NCI-H1417 (cell line): Measurements from ENCODE around the gene PTPN7.
A peak's percentile ranks its signal among the peaks of the same experiment; 100 is the strongest.
"Not testable (repeated sequence)": the region's sequence is repeated elsewhere in the genome, so short reads cannot be mapped to it uniquely, and the experiment has no call there.

Experiments
- DNase-seq, 3 experiments: peaks; one replicate each; lab custom pipeline; 2025; lab: John Stamatoyannopoulos, UW

The PTPN7 gene

DNA sequence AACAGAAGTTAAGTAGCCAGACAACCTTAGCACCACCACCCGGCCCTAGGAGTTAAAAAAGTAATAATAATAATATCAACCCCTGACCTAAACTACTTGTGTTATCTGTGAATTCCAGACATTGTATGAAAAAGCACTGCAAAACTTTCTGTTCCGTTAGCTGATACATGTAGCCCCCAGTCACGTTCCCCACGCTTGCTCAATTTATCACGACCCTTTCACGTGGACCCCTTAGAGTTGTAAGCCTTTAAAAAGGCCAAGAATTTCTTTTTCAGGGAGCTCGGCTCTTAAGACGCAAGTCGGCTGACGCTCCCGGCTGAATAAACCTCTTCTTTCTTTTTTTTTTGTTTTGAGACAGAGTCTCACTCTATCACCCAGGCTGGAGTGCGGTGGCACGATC lies 6.7 kb upstream of the PTPN7 start:
- DNase-seq: not testable (repeated sequence)

DNA sequence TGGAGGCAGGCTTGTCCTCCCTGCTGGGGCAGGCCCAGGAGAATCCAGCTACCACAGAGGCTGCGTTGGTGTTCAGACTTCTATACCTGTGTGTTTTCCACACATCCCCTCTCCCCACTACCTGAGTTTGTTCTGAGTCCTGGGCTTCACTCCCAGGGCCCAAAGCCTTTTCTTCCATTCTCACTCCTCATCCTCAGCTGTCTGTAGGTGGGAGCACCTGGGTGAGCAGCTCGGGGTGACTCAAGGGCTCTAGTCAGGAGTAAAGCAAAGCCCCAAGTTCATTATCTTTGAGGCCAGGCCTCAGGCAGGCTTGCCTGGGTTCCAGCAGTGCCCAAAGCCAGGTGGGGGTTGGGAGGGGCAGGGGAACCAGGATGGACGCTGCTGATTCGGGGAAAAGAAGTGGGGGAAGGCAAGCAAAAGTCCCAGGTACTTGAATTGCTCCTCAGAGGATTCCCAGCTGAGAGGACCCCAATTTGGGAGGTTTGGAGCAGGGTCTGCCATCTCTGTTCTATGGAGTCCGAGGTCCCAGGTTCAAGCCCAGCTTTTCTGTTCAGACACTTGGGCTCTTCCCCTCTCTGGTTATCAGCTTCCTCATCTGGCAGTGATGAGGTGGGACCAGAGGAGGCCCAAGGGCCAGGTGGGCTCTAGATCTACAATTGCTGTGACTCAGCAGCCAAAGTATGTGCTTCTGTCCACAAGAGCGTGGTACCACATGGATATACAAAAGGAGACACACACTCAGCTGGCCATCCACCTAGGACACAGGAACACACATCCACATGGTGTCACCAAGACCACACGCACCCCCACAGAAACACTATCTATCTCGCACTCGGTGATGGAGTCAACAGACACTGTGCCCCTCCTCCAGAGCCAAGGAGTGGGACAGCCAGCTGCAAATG lies 5.8 kb upstream of the PTPN7 start:
- no peak for DNase-seq

DNA sequence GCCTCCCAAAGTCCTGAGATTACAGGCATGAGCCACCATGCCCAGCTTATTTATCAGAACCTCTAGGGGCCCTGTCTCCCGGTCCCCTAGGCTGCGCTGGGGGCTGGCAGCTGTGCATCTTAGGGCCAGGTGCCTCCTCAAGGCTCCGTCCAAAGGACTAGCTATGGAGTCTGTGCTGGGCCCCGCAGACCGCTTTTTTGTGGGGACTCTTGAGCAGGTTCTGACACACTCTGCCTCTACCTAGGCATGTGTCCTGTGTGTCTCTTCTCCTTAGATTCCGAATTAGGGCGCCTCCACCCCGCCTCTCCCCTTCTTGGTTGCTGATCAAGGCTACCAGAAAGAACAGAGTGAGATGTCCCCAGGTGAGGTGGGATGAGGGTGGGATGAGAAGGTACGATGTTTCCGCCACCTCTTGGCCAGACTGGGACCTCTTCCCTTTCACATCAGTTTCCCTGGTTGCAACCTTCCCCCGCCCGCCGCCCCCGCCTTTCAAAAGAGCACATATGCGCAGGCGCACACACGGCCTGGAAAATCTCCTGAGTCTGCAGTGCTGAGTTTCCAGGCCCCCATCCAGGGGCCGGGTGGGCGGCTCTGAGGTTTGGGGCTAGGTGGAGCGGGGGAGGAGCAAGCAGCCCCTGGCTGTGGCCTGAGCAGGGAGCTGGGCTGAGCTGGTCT lies 5.0 kb upstream of the PTPN7 start:
- no peak for DNase-seq

DNA sequence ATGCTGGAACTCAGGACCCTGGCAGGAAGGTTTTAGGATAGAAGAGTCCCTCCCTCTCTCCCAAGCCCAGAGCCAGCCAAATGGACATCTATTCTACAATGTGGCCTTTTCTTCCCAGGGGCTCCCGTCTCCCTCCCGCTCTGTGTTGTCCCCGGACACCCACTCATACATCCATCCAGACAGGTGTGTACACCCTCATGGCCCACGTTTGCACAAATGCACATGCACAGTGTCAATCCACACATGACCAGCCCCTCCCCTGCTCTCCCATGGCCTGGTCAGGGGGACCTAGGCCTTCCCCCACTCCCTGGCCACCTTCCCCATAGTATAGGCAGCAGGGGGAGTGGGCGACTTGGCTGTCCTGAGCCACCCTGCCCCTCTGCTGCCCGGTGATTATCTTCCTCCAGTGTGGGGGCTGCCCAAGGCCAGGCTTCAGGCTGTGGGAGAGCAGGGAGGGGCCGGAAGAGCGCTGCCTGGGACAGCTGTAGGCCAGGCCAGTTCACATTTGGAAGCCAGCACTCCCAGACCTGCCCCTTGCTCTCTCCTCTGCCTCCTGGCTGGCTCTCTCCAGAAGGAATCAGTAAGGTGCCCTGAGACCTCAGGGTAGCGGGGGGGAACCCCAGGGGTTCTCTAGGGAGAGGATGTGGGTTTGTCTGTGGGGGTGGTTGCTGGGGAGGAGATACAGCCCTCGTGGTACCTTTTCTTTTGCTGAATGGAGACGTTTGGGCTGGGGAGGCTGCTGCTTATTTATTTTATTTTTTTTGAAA lies 4.1 kb upstream of the PTPN7 start:
- DNase-seq: no peak

DNA sequence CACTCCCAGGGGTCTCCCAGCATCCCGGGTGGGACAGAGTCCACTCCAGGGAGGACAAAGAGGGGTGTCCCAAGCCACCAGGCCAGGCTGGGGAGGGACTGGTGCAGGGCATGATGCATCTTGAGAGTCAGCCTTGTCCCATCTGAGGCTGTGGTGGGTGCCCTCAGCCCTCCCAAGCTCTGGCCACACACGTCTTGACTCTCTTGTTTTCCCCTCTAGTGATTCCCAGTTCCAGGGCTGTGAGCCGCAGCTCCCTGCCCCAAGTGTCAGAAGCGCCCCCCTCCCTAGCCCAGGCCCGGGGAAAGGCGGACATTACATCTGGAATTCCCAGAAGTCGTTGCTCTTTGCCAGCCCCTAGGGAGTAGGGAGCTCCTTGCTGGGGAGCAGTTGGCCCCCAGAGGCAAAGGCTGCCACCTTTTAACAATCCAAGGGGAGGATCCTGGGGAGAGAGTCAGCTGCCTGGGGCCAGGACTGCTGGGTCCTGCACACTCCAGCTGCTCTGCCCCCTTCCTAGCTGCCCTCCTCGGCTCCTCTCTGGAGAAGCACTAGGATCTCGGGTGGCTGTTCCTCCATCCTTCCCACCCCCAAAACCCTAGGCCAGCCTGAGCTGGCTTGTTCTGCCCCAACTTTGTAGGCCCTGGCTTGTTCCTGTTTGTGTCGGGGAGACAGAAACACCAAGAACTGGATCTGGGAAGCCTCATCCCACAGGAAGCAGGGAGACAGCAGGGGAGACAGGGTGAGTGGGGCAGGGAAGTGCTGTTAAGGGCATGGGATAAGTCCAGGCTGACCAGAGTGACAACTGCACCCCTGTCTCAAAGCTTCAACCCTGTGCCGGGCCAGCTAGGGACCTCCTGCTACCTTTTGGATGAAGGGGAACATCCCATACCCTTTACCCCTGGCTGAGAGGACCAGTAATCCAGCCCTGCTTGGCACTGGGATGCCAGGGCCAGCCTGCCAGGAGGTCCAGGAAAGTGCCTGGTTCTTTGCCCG lies 3.2 kb upstream of the PTPN7 start:
- no peak for DNase-seq

DNA sequence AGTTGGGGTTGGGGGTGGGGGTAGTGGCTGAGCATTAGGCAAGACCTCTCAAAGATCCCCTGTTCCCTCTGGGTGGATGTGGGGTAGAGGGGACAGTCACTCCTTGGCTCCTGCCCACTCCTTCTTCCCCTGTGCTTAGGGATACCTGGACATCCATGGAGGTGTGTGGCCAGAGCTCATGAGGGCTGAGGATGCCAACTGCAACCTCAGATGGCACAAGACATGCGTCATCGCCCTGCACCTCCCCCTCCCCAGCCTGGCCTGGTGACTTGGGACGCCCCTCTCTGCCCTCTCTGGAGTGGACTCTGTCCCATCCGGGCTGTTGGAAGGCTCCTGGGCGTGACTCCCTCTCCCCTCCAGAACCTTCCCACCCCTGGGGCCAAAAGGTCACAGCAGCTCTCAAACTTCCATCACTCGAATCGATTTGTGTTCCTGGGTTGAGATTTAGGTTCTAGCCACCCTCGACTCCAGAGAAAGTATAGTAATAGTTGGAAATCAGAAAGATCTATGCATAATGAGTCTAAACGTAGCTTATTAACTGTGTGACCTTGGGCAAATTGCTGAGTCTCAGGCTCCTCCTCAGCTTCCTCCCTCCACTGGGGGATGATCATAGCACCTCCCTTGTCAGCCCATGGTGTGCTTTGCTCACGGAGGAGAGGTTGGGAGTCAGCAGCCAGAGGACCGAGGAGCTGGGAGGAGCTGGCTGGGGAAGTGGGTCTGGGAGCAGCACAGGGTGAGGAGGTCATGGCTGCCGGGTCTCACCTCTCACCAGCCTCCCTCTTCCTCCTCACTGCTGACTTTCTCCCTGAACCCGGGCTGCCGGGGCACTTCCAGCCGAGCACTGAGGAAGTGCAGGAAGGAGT lies 2.2 kb upstream of the PTPN7 start:
- no peak for DNase-seq

DNA sequence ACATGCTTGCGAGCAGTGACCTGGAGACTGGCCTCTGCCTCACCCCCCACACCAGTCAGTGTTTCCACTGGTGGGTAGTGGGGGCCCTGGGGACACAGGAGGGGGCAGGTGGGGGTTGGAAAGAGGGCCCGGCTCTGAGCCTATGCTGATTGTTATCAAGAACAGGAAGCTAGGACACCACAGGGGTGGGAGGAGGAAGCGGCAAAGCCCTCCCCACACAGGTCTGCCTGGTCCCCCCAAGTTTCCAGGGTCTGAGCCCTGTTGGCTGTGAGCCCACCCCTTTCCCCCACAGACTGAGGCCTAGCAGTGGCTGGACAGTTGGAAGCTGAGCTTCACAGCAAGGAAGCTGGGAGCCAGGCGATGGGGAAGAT lies 1.6 kb upstream of the PTPN7 start:
- DNase-seq: no peak

DNA sequence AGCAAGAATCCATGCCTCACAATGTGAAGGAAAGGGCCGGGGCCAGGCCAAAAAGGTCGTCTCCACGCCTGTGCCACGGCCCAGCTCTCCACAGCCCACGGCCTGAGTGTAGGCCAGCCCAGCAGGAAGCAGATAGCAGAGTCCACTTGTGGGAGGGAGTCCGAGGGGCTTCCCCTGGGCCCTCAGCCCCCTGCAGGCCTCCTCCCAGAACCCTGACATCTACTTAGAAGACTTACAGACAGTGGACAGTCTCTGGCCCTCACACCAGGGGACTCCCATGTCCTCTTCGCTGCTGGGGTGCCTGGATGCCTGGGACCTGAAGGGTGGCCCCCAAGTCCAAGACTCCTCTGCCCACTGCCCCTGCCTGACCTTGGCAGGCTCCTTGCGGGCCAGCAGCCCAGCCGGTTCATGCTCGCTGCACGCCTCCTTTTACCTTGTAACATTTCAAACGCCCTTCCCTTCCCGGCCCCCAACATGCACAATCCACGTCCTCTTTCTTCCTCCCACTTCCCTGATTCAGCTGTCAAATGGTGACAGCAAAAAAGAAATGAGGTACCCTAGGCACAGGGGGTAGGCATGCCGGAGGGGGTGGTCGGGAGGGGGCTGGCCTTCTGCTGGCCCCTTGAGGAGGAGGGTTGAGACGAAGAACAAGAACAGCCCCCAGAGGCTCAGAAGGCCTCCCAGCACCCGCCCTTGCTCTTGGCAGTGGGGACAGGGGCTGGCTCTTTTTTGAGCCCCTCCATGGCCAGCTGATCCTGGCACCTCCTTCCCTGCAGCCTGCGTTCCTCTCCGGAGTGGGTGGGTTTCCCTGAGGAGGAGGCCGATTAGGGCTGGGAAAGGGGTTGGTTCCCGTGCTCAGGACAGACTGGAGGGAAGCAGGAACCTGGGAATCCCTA lies 997 bp upstream of the PTPN7 start:
- DNase-seq: no peak

DNA sequence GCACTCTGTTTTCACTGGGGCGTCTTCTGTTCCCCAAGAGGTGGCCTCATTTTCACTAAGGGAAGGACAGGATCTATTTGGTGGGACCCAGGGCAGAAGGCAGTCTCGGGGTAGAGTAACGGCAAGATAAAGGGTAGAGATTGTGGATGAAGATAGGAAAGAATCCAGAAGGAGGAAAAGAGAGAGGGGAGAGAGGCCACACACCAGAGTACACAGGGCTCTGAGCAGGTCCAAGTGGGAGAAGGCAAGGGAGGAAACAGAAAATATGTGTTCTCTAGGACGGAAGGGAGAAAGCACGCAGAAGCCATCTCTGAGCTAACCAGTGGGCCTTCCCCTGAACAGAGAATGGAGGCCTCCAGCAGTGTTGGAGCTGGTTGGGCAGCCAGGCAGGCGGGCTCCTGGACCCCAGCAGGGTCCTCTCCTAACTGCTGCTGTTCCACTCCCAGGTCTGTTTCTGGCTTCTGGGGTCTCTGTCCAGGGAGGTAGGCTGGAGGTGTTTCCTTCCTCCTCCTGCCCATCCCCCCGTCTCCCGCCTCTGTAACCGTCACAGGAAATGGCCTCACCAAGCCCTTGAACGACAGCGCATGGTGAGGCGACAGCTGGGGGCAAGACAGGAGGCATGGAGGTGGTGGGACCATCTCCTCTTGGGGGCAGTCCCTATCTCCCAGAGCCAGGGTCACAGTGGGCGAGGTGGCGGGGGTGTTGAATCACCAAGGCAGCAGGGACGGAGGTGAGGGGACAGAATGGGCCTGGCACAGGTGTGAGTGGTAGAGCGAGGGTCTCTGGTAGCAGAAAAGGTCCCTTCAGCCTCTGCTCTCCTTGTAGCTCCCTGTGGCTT lies 649 bp downstream of the PTPN7 start:
- DNase-seq: no peak

DNA sequence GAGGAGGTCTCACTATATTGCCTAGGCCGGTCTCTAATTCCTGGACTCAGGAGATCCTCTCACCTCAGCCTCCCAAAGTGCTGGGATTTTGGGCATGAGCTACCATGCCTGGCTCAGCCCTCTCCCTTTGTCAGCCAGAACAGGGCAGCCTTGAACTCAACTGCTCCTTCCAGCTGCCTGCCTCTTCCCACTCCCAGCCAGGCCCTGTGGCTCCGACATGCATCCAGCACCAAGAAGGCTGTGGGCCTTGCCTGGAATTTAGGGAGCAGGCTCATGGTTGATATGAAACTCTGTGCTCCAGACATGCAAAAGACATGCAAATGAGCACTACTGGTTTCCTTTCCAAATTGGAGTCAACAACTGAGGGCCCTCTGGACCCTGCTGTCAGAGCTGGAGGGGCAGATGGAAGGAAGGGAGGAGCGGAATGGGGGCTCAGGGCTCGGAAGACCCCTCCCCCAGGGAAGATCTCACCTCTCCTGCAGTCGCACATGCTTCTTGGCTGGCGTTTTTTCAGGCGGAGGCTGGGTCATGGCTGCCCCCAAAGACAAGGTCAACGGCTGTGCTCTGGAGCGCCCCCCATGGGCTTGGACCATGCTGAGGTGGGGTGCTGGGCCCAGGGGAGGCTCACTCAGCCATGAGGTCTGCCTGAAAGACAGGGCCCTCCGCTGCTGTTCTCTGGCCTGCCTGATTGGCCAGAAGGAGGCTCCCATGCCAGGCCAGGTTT lies 1.4 kb downstream of the PTPN7 start:
- DNase-seq: no peak

DNA sequence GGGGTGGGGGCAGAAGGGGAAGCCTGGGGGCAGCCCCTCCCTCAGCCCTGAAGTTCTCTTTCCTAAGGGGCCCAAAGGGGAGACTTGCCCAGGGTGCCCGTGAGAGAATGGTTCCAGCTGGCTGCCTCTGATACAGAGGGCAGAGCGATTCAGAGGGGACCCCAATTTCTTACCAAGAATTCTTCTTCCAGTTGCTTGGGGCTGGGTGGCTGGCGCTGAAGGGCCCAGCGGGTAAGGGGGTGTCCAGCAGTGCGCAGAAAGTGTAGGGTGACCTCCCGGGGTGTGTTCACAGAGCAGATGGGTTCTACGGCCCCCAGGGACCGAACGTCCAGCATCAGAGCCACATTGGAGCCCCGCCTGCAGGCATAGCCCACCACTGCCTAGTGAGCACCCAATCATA lies 2.5 kb downstream of the PTPN7 start:
- no peak for DNase-seq

DNA sequence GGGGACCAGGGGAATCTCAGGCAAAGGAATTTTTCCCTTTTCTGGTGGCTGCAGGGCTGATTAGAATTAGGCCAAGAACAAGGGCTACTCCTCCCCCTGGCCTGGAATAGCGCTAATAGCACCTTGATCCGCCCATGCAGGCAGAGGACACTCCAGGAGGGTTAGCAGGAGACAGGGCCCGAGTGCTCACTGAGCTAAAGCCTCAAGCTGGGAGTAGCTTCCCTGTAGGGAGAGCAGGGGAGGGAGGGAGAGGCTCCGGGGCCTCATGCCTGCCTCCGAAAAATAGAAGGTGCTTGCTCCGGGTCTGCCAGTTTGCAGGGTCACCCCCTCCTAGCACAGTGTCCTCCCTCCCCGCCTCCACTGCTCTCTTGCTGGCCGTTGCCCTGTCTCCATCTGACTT lies 3.8 kb downstream of the PTPN7 start:
- DNase-seq: no peak

DNA sequence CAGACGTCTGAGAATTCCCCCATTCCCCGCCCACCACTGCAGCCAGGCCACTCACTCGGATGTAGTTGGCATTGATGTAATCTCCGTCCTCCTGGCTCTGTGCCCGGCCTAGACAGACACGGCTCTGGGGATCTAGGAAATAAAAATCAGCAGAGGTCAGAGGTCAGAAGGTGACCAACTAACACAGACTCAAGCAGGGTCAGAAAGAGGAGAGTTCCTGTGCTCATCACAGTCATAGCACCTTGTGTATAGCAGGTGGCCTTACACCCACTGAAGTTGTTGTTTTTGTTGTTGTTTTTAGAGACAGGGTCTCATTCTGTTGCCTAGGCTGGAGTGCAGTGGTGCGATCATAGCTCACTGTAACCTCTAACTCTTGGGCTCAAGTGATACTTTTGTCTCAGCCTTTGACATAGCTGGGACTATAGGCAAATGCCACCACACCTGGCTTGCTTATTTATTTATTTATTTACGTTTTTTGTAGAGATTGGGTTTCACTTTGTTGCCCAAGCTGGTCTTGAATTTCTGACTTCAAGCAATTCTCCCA lies 4.9 kb downstream of the PTPN7 start:
- peak in 1 of 3 experiments; percentile 15 for DNase-seq

DNA sequence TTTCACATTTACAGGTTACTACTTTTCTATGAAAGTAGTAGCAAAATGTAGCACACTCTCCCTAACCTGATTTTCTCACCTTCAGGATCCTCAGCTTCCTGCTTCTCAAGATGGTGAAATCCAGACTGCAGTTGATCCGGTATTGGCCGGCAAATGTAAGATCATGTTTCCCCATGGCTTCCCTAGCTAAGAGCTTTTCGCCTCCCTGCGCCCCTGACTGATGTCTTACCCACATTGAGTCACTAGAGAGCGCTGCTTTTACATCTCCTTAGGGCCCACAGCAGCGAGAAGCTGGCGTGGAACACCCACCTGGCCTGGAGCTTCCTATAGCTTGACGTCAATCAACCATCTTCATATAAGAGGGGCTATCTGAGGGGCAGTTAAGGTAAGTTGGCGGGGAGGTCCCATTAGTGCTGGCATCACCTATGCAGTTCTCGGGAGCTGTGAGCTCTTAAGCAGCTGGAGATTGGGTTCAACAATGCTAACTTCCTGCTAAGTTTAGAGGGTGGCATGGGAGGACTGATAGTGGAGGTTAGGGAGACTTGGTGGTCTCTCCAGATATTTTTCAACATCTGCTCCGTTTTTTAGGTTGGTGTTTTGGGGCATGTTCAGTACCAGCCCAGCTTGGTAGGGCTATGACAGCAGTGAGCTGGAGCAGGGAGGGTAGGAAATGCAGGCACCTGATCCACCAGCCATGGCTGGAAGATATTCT lies 5.5 kb downstream of the PTPN7 start:
- peak in 2 of 3 experiments; percentile 30 to 92 for DNase-seq

DNA sequence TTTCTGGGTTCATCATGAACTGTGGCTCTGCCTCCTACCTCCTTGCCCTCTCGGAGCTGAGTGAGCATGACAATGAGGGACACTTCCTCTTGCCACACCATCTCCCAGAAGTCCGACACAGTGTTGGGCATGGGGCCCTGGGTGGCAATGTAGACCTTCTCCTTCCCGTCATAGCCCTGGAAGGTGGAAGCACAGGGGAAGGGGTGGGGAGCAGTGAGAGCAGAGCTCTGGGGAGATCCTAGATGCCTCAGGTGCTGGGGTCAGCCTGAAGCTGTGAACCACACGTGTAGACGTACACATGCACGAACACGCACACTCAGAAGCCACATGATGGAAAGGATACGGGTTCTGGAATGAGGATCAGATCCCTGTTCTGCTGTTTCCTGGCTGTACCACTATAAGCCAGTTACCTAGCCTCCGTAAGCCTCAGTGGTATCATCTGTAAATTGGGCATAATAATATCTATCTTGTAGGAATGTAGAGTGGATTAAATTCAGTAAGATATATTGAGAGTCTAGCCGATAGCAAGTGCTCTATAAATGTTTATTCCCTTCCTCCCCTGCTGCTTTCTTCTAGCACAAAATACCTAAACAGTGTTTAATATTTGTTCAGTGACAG lies 6.1 kb downstream of the PTPN7 start:
- DNase-seq: no peak

DNA sequence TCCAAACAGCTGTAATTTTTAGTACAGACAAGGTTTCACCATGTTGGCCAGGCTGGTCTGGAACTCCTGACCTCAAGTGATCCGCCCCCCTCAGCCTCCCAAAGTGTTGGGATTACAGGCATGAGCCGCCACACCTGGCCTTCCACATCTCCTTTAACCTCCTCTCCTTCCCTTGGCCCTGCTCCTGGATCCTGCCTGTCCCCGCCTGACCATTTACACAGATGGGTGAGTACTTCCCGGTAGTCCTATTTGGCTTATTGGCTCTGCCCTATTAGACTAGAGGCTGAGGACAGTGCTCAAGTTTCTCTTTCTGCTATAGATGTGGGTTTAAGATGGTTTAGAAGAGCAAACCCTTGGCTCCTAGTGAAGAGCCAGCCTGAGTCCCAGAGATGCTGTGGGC lies 7.1 kb downstream of the PTPN7 start:
- DNase-seq: no peak

DNA sequence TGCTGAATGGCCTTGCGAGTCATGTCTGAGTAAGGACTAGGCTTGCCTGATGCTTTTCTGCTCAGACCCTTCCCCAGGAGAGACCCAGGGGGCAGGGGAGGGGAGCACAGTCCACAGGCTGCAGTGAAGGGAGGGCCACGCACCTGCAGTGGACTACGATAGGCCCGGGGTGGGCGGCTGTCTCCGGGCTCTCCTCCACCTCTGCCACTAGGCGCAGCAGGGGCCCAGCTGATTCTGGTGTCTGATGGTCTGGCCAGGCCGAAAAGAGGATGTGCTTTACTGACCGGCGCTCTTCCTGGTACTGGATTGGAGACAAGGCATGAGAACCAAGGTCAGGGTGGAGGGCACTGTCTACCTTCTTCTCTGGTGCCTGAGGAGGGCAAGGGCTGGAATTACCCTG lies 8.0 kb downstream of the PTPN7 start:
- DNase-seq: no peak
